ENCODE data around the gene RND1. TPM values are rescaled to one million over a fixed set of nuclear protein-coding genes. Genes with fewer than 3 reads are reported as not detected.

Gene RND1
- polyA plus RNA-seq, 3 donors, result 0.40 to 0.49 TPM; not detected in 1

DNA sequence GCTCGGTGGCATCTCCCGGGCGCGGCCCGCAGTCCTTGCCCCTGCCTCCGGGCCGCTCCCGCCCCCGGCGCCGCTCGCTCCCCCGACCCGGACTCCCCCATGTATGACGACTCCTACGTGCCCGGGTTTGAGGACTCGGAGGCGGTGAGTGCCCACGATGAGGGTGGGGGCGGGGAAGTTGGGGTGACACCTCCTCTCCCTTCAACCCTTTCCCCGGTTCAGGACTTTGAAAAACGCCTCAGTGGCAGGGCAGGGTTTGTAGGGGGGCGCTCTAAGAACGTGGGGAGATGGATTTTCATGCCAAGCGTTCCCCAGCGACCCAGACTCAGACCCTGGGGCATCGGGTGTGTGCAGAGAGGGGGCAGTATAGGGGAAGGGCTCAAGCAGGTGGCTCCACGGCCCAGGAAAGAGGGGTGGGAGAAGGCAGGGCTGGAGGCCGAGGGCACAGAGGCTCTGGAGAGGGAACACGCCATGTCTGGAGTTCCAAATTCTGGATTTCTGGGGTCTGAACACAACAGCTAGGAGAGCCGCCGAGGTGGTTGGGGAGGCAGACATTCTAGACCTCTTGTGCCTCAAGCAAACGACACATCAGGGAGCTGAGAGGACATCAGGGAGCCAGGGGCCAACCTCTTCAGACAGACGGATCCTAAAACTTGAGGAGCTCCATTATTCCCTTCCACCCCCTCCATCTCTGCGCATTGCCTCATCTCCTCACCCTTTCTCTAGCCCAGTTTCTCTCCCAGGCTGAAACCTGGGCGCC is 46.7 kb downstream of the RND1 start:
- Mint-ChIP-seq H3K9me3 (peaks cover 0 to 5% (median 0%) of the 10 kb centered on the region in 7 donors), H3K4me1 (peaks cover 32% of the 10 kb centered on the region), H3K4me3 (peak overlapping the region; percentile 73 to 86), H3K27me3 (ENCODE audit: low read depth in 3 of 3) (peaks cover 38 to 47% (median 43%) of the 10 kb centered on the region in 3 donors), H3K27ac (no peak overlapping the region), H3K36me3 (peaks cover 0 to 7% of the 10 kb centered on the region in 2 donors)
- Histone ChIP-seq H3K27ac (ENCODE audit: low read depth in 1 of 2, low read length in 2 of 2) (no peak overlapping the region), H3K4me1 (ENCODE audit: control insufficient read depth in 1 of 2, insufficient read depth in 2 of 2, low read length in 2 of 2) (peaks cover 21 to 35% of the 10 kb centered on the region in 2 donors), H3K9me3 (replicated peaks in 1 of 2; ENCODE audit: control insufficient read depth in 1 of 2, insufficient read depth in 1 of 2, low read length in 2 of 2) (no peaks in the 10 kb centered on the region), H4K20me1 (ENCODE audit: insufficient read depth, low read length) (no peaks in the 10 kb centered on the region), H3K9ac (ENCODE audit: insufficient read depth, low read length, poor library complexity, severe bottlenecking) (peak overlapping the region; percentile 11), H3K36me3 (replicated peaks in 1 of 2; ENCODE audit: control insufficient read depth in 1 of 2, insufficient read depth in 2 of 2, low read length in 2 of 2) (no peaks in the 10 kb centered on the region), H3K79me2 (ENCODE audit: insufficient read depth, low read length) (no peaks in the 10 kb centered on the region), H2AFZ (ENCODE audit: insufficient read depth, low read depth, low read length, poor library complexity, severe bottlenecking) (peak overlapping the region; percentile 89), H3K4me3 (replicated peaks in 1 of 3; ENCODE audit: low read depth in 2 of 3, low read length in 3 of 3) (peak overlapping the region; percentile 3 to 73 (median 14)), H3K4me2 (replicated peaks; ENCODE audit: extremely low read depth, low read length, poor library complexity, severe bottlenecking) (peak overlapping the region; percentile 79), H3K27me3 (ENCODE audit: control insufficient read depth in 2 of 2, insufficient read depth in 2 of 2, low read length in 2 of 2) (peaks cover 17 to 43% of the 10 kb centered on the region in 2 donors)
- TF ChIP-seq, protein P1, sequence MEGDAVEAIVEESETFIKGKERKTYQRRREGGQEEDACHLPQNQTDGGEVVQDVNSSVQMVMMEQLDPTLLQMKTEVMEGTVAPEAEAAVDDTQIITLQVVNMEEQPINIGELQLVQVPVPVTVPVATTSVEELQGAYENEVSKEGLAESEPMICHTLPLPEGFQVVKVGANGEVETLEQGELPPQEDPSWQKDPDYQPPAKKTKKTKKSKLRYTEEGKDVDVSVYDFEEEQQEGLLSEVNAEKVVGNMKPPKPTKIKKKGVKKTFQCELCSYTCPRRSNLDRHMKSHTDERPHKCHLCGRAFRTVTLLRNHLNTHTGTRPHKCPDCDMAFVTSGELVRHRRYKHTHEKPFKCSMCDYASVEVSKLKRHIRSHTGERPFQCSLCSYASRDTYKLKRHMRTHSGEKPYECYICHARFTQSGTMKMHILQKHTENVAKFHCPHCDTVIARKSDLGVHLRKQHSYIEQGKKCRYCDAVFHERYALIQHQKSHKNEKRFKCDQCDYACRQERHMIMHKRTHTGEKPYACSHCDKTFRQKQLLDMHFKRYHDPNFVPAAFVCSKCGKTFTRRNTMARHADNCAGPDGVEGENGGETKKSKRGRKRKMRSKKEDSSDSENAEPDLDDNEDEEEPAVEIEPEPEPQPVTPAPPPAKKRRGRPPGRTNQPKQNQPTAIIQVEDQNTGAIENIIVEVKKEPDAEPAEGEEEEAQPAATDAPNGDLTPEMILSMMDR (IDR thresholded peaks at IDR 0.05), result no peak
- intact Hi-C loops (cut with micrococcal nuclease), result no loop called here
- no peak for DNase-seq
- 17% methylated on average over 29 of the region's 37 CpGs for WGBS (ENCODE audit: insufficient coverage)

DNA sequence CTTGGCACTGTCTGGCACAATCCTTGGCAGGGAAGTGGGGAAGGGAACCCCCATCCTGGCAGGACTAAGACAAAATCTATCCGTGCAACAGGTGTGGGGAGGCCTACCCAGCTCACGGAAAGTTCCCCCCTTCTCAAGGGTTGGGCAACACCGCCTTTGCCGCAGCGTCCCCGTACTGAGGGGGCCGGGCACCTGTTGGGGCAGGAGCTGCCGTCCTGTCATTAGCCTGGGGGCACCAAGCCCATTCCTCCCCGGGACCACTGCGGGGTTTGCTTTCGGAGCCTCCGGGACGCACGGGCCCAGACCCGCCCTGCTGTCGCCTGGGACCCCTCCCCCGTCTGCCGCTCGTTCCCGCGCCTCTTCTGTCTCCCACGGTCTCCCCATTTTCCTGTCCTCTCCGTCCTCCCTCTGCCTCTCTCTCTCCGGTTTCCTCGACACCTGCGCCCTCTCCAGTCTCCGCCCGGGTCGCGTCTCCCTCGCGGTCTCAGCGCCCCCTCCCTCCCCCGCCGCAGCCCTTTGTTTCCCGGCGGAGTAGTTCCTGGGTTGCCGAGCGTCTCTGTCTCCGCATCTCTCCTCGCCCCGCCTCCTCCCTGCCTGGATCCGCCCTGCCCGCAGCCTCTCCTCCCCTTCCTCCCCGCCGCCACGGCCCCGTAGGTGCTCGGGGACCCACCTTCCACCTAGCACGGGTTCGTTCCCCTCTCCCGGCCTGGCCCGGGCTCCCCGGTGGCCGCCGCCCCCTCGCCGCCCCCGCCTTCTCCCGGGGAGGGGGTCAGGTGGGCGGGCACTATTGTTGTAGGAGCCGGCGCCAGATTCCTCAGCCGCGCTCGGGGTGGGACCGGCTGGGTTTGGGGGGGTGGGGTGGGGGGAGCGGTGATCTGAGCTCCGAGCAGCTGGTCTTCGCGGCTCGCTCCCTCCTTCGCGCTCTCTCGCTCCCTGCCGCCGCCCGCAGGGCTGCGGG is 47.5 kb downstream of the RND1 start, which contains the start of gene CACNB3:
Gene CACNB3, plus strand, starts transcription at position 624 of the 958 bp plus-strand sequence. CDS start 434 bp downstream, outside the sequence.
- Histone ChIP-seq H3K27me3 (ENCODE audit: control insufficient read depth in 2 of 2, insufficient read depth in 2 of 2, low read length in 2 of 2) (peaks cover 17 to 43% of the 10 kb centered on the region in 2 donors), H3K27ac (ENCODE audit: low read depth in 1 of 2, low read length in 2 of 2) (no peak within 1 kb of the TSS), H2AFZ (ENCODE audit: insufficient read depth, low read depth, low read length, poor library complexity, severe bottlenecking) (peak within 1 kb of the TSS; percentile 89), H3K79me2 (ENCODE audit: insufficient read depth, low read length) (no peaks in the 10 kb centered on the region), H4K20me1 (ENCODE audit: insufficient read depth, low read length) (no peaks in the 10 kb centered on the region), H3K4me1 (ENCODE audit: control insufficient read depth in 1 of 2, insufficient read depth in 2 of 2, low read length in 2 of 2) (peaks cover 25 to 39% of the 10 kb centered on the region in 2 donors), H3K9me3 (replicated peaks in 1 of 2; ENCODE audit: control insufficient read depth in 1 of 2, insufficient read depth in 1 of 2, low read length in 2 of 2) (no peaks in the 10 kb centered on the region), H3K9ac (ENCODE audit: insufficient read depth, low read length, poor library complexity, severe bottlenecking) (peak within 1 kb of the TSS; percentile 17), H3K36me3 (replicated peaks in 1 of 2; ENCODE audit: control insufficient read depth in 1 of 2, insufficient read depth in 2 of 2, low read length in 2 of 2) (no peaks in the 10 kb centered on the region), H3K4me3 (replicated peaks in 1 of 3; ENCODE audit: low read depth in 2 of 3, low read length in 3 of 3) (peak within 1 kb of the TSS; percentile 14 to 73 (median 55)), H3K4me2 (replicated peaks; ENCODE audit: extremely low read depth, low read length, poor library complexity, severe bottlenecking) (peak within 1 kb of the TSS; percentile 79)
- peak in 2 of 3 donors; percentile 30 to 31 for DNase-seq
- peaks cover 0 to 7% of the 10 kb centered on the region in 2 donors for H3K36me3 Mint-ChIP-seq
- under 1% methylated on average over 57 of the region's 79 CpGs for WGBS (ENCODE audit: insufficient coverage)
- intact Hi-C loops (cut with micrococcal nuclease), result no loop called here
- peak within 1 kb of the TSS in 1 of 7 donors; percentile 36 for H3K27ac Mint-ChIP-seq
- H3K9me3 Mint-ChIP-seq, result peaks cover 0 to 5% (median 0%) of the 10 kb centered on the region in 7 donors
- TF ChIP-seq, protein P1 (IDR thresholded peaks at IDR 0.05), result no peak
- peaks cover 35% of the 10 kb centered on the region for H3K4me1 Mint-ChIP-seq
- H3K4me3 Mint-ChIP-seq, result peak within 1 kb of the TSS; percentile 85 to 91
- peaks cover 41 to 46% (median 43%) of the 10 kb centered on the region in 3 donors for H3K27me3 Mint-ChIP-seq (ENCODE audit: low read depth in 3 of 3)

All from CD14-positive monocyte (primary cell).